Activated CD8-positive, alpha-beta memory T cell treated with anti-CD3 and anti-CD28 coated beads for 48 hours (primary cell): ENCODE measurements around the gene KIF6.

ENCODE experiments used
- DNase-seq, 3 experiments: peaks; one replicate each; pipeline ENCODE4 v3.0.0-alpha.2; 2020; ENCODE audit warnings: low read depth in 2 of 3, low spot score in 2 of 3

Gene KIF6

DNA sequence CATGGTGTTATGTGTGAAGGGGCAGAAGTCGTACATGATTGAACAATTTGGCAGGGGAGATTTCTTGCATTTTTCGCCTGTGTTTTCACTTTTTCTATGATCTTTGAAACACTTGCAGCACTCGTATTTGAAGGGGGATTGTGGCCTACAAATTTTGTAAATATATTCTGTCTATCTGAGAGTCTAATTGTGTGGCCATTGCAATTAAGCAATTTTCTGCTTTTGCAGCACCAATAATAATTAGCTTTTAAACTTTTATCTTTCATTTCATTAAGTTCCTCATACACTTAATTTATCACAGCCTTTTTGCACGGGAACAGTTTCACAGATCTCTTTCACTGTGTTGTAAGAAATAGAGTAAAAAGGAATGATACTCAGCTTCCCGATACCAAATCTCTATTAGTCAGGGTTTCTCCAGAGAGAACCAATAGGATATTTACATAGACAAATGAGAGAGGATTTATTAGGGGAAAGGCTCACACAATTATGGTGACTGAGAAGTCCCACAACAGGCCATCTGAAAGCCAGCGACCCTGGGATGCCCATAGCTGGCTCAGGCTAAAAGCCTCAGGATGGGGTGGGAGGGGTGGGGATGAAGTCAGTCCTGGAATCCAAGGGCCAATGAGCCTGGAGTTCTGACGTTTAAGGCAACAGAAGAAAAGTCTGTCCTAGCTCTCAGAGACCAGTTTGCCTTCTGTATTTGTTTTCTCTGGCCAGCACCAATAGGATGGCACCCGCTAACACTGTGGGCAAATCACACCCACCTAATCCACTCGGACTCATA is 58.3 kb downstream of the KIF6 start:
- no peak for DNase-seq

DNA sequence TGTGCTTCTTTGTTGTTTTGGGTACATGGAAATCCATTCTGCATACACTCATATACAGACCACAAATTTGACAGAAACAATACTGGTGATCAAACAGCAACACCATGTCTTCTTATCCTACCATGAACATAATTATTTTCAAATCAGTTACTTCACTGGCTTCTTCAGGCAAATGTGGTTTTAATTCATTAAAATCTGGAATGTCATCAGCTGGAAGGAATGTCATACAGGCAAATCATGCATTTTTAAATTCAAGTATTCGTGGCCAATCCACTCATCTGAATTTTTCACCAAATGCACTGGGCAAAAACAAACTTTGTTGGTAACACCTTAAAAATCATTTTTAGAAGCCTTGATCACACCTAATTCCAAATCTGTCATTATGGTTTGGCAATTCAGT is 59.3 kb downstream of the KIF6 start:
- no peak for DNase-seq

GRCh38 chr6:39664173-39664572 is 61.0 kb downstream of the KIF6 start:
- no peak for DNase-seq

GRCh38 chr6:39657355-39658135 is 67.7 kb downstream of the KIF6 start:
- DNase-seq: no peak

DNA sequence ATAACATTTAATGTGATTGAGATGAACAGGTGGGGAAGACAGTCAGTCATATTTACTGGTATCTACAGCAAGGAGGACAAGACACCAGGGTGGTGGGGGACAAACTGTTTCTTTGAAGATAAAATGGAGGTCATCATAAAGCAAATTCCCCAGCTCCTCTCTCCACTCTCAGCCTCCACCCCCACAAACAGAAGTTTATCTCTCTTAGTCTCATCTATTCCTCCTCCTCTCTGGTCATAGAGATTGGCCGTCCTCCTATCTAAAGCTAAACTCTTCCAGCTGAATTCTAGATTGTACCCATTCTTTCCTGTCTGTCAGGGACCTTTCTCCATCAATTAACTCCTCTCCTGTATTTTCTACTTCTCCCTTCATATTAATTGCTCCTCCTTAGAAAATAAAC is 71.1 kb downstream of the KIF6 start:
- no peak for DNase-seq

- no peak for DNase-seq
These were observed 71.6 kb downstream of the KIF6 start for GRCh38 chr6:39653612-39654011.

DNA sequence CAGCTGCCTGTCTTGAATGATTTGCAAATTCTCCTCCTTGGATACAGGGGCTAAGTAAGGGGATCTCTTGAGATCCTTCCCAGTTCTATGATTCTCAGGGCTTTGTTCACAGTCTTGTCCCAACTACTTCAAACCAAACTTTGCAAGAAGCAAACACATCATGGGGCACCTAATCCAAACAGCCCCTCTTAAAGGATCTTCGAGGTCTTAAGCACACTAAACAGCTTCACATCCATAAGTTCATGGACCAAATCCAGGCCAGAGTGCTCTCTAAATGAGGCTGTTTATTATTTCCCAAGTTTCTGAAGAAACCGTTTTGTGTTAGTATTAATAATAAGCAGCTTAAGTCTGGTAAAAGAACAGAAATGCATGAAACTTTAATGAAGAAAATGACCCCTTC is 75.2 kb downstream of the KIF6 start:
- no peak for DNase-seq

DNA sequence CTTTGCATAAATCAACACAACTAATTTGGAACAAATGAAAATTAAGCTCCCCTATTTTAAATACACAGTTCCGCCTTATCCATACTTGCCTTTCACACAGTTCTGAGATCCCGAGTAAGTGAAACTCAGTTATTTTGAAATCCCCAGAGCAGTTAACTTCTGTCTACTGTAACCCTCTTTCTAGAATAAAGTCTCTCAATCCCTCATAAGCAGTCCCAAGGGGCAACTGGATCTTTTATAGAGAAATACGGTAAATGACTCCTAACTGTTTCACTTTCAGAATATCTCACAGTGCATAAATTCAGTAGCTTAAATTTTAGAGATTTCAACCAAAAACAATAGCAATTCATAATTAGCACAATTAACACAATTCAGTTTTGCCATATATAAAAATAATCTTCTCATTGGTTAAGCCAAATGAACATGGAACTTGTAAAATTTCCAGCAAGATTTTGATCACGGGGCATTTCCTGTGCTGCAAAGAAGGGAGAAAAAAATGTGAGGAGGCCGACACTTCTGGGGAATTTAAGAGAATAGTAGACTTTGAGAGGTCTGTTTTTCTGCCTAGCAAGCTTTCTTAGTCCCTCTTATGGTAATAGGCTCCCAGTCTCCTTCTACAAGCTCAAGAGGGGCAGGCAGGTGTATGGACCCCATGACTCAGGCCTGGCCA is 78.3 kb downstream of the KIF6 start:
- no peak for DNase-seq

DNA sequence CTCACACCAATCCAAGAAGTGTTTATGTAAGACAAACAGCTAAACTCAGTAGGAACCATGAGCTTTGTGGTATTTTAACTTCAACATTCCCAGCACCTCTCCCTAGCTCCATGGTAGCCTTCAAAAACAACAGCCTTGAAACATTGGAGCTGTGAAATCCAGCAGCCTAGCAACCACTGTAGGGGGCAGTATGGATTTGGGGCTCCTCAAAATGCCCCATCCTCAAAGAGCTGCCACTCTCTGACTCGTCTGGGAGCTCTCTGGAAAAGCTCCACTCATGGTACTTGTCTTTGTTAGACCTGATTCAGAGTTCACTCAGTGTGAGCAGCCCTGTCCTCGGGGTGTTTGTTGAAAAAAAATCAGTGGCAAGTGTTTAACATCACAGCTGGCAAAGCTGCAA is 82.9 kb downstream of the KIF6 start:
- DNase-seq: no peak

DNA sequence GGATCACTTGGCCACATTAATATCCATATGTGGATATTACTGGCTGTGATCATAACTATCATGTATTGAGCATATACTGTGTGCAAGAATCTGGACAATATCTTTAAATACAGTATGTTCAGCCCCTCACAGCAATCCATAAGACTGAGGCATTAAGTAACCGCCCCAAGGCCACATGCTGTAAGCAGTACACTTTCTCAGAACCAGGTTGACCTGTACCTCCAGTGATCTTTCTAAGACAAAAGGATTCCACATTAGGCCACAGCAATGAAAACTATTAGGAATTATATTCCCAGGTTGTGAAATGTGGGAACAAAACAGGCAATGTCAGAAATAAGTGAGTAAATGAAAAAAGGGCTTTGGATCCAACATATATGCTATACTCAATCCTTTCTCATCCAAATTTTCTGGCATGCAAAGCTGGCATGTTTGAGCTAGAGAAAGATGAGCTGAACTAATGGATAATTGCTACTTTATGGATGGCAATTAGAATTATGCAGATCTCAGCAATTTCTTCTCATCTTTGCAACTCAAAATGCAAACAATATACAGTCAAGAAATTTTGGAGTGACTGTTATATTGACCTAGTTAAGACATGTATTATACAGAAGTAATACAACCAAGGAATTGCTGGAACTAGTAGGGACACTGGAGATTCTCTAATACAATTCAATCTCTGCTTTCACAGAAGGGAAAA is 86.9 kb downstream of the KIF6 start:
- no peak for DNase-seq

DNA sequence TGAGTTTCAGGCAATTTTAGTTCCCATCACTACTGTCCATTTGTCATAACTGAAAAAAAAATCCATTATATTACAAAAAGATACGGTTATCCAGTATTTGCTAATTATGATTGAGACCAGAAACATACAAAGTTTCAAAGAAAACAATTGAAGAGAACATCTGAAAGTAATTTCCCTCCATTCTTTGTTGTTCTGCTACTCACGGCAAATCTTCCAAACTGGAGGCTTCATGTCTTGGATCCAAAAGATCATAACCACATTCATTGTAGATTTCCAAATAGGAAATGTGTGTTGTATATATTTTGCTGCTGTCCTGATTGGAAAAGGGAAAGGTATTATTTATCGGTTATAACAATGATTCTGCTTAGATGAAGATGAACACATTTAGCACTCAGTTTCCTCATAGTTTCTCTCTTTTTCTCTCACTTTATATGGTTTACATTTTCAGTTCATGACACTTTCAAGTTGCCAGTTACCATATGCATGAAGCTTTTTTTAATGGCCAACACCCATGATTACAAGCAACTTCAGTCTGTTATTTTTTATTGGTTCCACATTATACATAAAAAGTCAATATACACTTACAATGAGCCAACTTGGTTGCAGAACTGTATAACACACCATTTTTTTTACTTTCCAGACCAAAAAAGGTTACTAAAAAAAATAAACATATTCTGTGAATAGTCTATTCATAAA is 90.4 kb downstream of the KIF6 start:
- no peak for DNase-seq

DNA sequence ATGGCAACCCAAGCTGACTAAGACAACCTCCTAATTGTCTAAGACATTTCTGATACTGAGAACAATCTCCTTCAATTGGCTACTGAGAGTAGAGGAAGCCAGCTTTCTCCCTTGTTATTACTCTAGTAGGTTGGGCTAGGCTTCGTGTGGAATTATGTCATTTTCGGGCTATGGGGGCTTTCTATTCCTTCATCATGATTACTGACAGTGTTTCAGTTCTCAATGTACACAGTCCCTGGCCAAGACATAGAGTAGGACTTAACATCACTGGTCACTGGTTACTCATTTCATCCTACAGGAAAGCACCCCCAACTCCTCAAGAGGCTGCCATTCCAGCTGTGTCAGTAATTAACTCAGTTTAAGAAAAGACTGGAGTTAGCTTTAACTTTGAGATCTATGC is 100.0 kb downstream of the KIF6 start:
- no peak for DNase-seq

- DNase-seq: no peak
These were observed 101.5 kb downstream of the KIF6 start for GRCh38 chr6:39623750-39624149.

DNA sequence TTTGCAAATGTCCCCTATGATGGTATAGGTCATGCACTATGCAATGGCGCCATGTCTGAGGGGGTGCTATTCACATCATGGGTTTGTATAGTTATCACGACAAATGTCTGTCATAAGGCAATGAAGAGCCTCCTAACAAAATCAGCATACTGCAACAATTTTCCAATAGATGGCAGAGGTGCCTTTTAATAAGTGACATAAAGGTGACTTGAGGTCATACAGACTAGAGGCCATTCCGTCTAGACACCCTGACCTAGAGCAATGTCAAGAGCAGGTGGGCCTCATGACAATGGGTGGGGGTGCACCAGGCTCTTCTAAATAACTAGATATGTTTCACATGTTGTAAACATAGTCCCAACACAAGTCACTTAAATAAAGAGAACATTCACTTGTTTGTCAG is 107.7 kb downstream of the KIF6 start:
- DNase-seq: no peak

DNA sequence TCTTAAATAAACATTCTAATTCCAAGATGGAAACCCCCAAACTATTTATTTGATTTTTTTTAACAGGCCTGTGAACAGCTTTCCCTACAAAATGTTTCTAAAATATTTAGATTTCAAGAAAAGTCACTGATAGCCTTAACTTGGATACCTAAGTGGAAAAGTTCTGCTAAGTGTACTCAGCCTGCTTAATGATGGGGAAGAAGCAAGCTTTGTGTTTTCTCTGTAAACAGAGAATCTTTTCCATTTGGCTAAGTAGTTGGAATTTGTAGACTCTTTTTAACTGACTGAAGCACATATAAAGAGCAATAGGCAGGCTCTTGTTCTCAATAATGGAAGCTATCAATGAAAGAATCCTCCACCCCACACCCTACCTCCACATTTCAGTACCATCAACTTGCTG is 108.2 kb downstream of the KIF6 start:
- DNase-seq: no peak

DNA sequence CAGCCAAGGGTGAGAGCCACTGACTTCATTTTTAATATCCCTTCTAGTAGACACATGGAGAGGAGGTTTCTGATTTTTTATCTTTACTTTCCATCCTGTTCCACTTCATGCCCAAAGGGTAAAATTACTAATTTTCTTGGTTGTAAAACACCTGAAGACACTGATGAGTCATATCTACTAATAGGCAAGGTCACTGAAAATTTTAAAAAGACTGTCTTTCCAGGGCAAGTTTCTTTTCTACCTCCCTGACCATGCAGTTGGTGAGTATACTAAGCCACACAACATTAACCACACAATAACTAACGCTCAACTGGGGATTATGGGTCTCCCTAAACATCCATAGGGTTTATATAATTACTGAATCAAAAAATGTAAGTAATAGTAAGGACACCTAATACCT is 109.6 kb downstream of the KIF6 start:
- no peak for DNase-seq

- DNase-seq: no peak
These were observed 110.7 kb downstream of the KIF6 start for GRCh38 chr6:39614393-39614950.

GRCh38 chr6:39610221-39610620 is 115.0 kb downstream of the KIF6 start:
- no peak for DNase-seq

DNA sequence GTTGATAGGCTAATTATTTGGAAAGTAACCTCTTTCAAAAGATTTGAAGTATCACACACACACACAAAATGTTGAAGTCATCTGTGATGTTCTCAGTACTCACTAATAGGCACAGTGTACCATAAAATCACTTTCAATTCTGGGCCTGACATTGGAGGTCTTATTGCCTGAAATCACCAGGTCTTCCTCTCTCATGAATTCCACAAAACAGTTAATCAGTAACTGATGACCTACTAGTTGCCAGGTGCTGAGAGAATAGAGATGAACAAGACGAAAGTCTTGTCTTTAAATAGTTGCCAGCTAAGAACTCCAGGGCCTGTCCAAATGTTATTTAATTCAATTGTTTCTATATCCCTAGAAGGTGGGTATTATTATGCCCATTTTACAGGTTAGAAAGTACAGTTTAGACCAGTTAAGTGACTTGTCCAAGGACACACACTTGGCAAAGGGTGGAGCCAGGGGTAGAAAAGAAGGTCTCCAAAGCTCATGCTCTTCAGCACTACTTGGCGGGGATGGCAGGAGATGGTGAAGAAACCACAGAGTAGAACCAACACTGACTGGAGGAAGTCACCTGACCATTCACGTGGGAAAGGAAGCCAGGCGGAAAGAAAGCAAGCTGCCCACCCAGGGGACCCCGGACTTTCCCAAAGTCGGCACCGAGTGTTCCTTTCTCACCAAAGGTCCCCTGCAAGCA is 116.4 kb downstream of the KIF6 start:
- DNase-seq: no peak
